Fibroblast of gingiva (primary cell): Measurements from ENCODE around the gene TSR3.

Experiments
- DNase-seq: peaks from one replicate; pipeline ENCODE4 v3.0.0-alpha.2; 2011; ENCODE audit warnings: low read depth

Gene TSR3

GRCh38 chr16:1308036-1308976, 43.4 kb downstream of the TSR3 start:
- DNase-seq, result peak; percentile 39

- DNase-seq, result no peak
Observed at GRCh38 chr16:1306334-1306733, 45.3 kb downstream of the TSR3 start.

DNA sequence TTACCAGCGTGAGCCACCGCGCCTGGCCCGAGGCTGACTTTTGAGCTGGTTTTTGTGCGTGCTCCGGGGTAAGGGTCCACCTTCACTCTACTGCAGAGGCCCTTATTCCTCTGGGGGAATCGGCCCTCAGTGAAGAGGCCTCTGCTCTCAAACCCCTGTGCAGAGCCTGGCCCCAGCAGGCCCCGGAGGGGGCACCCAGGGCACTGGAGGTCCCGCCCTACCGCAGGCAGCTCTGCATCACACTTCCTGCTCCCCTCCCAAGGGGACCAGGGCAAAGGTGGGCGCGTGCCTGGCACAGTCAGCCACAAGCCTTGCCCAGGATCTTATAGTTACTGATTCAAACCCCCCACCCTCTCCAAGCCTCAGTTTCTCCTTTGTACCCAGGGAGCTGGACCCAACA, 45.9 kb downstream of the TSR3 start:
- no peak for DNase-seq

DNA sequence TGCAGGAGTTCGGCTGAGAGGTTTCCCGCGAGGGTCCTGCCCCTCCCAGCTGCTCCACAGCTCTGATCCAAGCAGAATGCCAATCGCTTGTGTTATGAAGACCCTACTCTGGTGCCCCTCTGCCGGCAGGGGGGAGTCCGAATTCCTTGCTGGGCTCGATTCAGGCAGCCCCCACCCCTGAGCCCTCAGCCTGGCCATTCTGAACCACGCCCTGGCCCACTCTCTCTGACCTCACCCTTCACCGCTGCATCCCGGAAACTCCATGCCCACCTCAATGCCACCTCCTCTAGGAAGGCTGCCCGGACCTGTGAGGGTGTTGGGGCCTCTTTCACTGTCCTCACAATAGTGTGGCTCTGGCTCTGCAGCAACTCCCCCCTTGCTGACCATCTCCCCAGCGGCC, 50.1 kb downstream of the TSR3 start:
- no peak for DNase-seq

- DNase-seq, result peak; percentile 30
Observed at GRCh38 chr16:1300664-1301476, 50.8 kb downstream of the TSR3 start.

DNA sequence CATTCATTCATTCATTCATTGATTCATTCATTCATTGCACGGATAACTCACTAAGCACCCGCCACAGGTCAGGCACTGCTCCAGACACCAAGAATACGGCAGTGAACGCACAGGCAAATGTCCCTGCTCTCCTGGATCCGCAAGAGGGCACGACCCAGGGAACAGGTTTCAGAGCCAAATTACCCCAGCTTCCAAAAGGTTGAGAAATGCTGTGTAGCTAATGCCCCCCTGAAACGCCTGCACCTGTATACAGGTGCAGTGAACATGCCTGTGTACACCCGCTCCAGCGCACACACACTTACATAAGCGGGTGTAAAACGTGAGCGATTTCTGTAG, 51.8 kb downstream of the TSR3 start:
- DNase-seq, result no peak
